HG02759 (cell line): Measurements from ENCODE around the gene ABHD4.

Source experiments
- ATAC-seq: cut with Tn5 transposase; IDR thresholded peaks from one replicate; pipeline ENCODE4 v1.9.1; 2021; ENCODE audit warnings: mild to moderate bottlenecking, moderate library complexity; ENCODE audit not compliant: unreplicated experiment

Gene ABHD4

GRCh38 chr14:22657861-22658260, 59.8 kb downstream of the ABHD4 start:
- no peak for ATAC-seq

DNA sequence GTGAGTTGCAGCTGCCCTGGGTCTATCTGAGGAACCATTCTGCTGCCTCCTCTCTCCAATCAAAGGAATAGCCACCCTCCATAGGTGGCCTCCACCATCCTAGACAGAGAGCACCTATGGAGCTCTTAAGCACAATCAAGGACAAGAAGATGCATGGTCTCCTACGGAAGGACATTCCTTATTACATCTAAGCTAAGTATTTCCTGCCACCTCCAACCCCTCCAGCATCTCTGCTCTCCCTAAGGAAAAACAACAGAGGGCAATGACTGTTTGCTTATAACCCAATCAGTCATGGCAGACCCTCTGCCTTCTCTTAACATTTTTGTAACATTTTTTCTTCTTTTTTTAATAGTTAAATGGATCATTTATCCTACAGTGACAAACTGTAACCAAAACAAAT, 60.8 kb downstream of the ABHD4 start:
- no peak for ATAC-seq

DNA sequence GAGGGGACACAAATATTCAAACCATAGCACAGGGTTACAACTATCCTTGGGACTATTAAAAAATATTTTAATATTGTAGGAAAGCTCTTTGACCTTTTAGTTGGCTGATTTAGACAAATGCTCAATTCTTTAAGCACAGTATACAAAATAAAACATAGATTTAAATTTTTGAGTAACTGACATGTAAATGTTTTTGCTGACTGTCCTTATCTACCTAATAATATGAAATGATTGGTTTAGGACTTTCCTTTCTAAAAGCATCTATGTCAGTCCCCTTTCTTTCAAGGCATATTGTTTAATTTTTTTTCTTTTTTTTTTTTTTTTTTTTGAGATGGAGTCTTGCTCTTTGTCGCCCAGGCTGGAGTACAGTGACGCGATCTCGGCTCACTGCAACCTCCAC, 62.6 kb downstream of the ABHD4 start:
- no peak for ATAC-seq
